Fibroblast of peridontal ligament (primary cell): ENCODE measurements around the gene IRF2BPL.

Experiments used
- DNase-seq: peaks from one replicate; pipeline ENCODE4 v3.0.0-alpha.2; 2010; ENCODE audit errors: extremely low read depth

IRF2BPL gene

GRCh38 chr14:77011245-77011644 is 17.3 kb downstream of the IRF2BPL start:
- DNase-seq, result no peak

- no peak for DNase-seq
Observed at GRCh38 chr14:77009014-77009413, 19.5 kb downstream of the IRF2BPL start.

- DNase-seq, result no peak
Observed at GRCh38 chr14:77008541-77008940, 20.0 kb downstream of the IRF2BPL start.

- DNase-seq, result no peak
Observed at GRCh38 chr14:77007975-77008421, 20.5 kb downstream of the IRF2BPL start.

DNA sequence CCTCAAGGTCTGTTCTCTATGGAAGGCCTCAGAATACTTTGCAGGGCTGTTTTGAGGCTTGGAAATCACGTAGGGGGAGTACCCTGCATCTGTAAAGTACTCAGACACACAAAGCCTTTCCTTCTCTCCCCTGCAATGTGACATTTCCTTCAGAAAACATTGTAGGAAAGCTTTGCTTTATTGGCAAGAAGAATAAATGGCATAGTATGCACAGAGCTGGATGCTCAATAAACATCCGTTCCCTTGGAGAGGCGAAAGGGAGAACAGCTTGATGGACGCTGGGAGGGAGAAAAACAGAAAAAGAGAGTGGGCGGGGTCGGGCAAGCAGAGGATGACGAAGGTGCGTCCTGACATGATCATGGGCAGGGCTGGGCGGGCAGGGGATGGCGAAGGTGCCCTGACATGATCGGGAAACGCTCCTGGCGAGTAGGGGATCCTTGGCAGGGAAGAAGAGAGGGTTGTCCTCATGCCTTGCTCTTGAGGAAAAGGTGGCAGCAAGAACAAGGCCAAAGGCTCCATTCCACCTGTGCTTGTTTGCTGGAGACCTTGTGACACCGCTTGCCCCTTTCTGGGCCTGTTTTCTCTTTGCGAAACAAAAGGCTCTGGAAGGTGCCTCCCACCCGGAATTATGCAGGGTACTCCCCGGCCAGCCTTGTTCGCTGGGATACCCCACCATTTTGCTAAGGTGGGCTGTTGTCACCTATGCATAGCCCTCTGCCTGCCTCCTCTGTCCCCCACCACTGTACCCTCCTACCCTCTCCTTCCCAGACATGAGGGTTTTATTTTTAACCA is 21.1 kb downstream of the IRF2BPL start:
- no peak for DNase-seq

- no peak for DNase-seq
Observed at GRCh38 chr14:77006132-77006531, 22.4 kb downstream of the IRF2BPL start.

DNA sequence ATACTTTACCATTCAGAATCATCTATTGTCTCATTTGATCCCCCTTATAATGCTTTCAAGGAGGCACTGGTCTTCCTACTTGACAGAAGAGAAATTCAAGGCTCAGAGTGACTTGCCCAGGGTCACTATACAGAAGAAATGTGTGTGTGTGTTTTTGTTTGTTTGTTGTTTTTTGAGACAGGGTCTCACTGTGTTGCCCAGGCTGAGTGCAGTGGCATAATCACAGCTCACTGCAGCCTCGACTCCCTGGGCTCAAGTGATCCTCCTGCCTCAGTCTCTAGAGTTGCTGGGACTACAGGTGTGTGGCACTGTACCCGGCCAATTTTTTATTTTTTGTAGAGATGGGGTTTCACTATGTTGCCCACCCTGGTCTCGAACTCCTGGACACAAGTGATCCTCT is 22.9 kb downstream of the IRF2BPL start:
- DNase-seq, result no peak

DNA sequence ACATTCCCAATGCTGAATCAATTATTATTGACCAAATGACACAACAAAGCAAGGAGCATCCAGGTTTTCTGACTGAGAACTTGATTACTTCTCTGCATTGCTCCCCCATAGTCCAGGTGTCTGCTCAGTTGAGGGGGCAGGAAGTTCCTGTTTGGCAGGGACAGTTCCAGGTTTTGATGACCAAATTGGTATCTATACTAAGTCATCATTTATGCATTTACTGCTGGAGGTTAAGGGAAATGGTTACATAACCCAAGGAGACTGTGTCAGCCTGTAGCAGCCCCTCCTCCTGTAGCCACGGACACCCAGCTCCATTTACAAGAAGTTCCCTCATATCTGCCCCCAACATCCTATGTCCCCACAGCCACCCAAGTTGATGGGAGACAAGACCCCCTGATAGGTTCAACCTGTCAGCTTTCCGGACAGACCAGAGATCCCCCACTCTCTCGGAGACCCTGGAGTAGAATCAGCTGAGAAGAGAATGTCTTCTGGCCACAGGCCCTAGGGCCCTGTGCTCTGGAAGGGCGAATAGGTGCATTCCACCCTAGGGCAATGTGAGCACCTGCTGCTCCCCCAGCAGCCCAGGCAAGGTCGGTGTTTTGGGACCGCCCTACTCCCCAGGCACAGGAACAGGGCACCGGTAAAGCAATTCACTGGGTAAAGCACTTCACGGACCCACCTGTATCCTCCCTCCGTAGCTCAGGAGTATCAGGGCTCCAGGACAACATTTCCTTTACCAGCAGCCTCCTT is 23.6 kb downstream of the IRF2BPL start:
- DNase-seq, result no peak

GRCh38 chr14:77003960-77004710 is 24.4 kb downstream of the IRF2BPL start:
- no peak for DNase-seq

DNA sequence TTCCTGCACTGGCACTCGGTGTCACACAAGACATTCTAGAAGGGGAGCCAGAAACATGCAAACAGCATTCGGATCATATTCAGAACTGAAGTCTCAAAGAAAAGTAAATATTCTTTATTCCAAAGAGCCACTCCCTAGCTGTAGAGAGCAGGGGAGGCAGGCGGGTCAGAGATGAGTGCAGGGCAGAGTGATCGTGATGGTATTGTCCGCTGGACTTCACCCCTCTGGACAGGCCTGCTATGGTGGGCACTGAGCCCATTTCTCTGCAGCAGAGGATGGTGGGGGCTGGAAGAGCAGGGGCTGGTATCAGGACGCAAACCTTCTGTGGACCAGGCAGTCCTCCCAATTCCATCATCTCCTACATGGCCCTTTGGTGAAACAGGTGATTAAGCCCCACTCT is 25.6 kb downstream of the IRF2BPL start:
- DNase-seq, result no peak

GRCh38 chr14:77002335-77002734 is 26.2 kb downstream of the IRF2BPL start:
- DNase-seq, result no peak

- DNase-seq, result peak; percentile 35
Observed at GRCh38 chr14:77000340-77001270, 27.9 kb downstream of the IRF2BPL start.

DNA sequence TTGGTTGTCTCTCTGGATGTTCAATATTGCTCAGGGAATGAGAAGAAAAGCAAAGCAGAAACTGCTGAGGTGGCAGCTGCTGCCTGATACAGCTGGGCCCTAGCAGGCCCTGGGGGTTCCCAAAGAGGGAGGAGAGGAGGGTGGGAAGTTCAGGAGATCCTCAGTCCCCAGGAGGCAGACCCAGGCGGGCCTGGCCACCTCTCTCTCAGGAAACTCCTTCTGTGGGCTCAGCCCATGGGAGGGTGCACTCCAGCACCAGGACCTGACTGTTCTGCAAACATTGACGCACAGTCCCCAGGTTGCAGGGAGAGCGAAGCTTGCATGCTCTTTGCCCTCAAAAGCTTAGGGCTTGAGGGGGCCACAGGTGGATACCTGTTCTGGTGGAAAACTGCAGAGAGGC is 29.6 kb downstream of the IRF2BPL start:
- DNase-seq, result no peak

GRCh38 chr14:76997257-76997970 is 31.1 kb downstream of the IRF2BPL start:
- DNase-seq, result no peak

DNA sequence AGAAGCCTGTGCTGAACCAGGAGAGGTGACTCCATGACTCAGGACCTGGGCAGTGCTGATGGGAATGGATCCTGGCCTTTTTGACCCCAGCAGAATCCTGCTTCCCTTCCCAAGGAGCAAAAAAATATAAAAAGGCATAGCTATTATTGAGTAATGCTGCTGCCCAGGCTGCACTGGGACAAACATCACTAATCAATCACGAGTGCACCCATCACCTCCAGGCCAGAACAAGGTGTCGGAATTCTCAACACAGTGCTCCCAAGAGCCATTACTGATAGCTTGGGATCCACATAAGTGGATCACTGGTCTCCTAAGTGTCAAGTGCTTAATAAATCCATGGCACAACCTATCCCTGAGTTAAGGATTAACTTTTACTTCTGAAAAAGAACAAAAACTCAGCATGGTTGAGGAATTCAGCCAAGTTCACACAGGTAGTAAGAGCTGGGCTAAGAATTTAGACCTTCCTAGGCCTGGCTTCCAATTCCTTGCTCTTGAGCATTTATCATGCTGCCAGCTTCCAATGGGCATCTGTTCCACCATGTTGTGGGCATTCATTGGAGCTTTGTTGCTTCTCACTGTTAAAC is 31.9 kb downstream of the IRF2BPL start:
- DNase-seq, result no peak

GRCh38 chr14:76995279-76996035 is 33.1 kb downstream of the IRF2BPL start:
- DNase-seq, result no peak

DNA sequence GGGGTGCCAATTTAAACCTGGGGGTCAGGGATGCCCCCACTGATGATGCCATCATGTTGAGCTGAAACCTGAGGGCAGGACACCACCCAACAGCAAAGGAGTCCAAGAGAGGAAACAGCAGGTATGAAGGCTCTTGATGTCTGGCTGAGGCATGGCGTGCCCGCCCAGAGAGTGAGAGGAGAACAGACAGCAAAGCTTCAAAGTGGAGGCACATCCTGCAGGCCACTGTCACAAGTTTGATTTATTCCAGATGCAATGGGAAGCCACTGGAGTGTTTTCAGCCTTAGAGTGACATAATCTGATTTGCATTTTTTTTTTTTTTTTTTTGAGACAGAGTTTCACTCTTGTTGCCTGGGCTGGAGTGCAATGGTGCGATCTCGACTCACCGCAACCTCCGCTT is 34.8 kb downstream of the IRF2BPL start:
- DNase-seq, result no peak

DNA sequence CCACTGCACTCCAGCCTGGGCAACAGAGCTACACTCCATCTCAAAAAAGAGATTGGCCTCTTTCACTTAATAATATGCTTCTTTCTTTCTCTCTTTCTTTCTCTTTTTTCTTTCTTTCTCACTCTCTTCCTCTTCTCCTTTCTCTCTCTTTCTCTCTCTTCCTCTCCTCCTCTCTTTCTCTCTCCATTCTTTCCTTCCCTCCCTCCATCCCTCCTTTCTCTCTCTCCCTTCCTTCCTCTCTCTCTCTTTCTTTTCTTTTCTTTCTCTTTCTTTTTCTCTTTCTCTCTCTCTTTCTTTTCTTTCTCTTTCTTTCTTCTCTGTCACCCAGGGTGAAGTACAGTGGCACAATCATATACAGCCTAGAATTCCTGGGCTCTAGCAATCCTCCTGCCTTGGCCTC is 38.4 kb downstream of the IRF2BPL start:
- DNase-seq, result no peak

DNA sequence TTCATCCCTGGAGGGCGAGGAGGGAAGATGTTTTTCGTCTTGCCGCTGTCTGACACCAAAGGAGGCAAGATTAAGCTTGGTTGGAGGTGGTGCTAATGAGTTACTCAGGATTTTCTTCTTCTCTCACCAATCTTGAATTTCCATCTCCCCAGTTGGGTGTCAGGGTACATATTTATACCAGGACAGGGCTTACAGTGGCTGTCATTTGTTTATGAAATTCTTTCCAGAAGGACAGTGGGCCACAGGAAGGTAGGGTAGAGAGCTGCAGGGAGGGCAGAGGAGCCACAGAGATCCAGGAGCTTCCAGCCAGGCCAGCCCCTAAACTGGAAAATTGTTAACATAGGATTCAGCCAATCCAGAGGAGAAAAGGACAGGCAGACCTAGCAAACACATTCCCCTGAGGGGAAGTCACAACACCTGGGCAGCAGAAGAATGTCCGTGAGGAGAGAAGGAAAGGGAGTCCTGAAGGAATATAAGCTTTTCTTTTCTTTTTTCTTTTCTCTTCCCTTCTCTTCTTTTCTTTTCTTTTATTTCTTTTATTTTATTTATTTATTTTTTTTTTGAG is 40.5 kb downstream of the IRF2BPL start:
- DNase-seq, result no peak
